Stimulated activated CD4-positive, alpha-beta T cell treated with anti-CD3 and anti-CD28 coated beads, TNF-alpha, amount 100 ng/mL, for 1 hour (primary cell): ENCODE measurements around the gene GMPR.

Experiments used
- DNase-seq, 3 donors: peaks; one replicate each; pipeline ENCODE4 v3.0.0-alpha.2; 2020; ENCODE audit warnings: low read depth in 3 of 3, low spot score in 1 of 3

GMPR gene

GRCh38 chr6:16324606-16325225 lies 86.3 kb downstream of the GMPR start:
- DNase-seq: no peak

GRCh38 chr6:16326531-16326930 lies 88.1 kb downstream of the GMPR start:
- no peak for DNase-seq

GRCh38 chr6:16326971-16327776 lies 88.8 kb downstream of the GMPR start:
- no peak for DNase-seq

GRCh38 chr6:16327777-16328325 lies 89.5 kb downstream of the GMPR start:
- DNase-seq: no peak

GRCh38 chr6:16329233-16329632 lies 90.8 kb downstream of the GMPR start:
- no peak for DNase-seq

- peak; percentile 18 to 53 (median 30) for DNase-seq
Measured at GRCh38 chr6:16331384-16332174, 93.2 kb downstream of the GMPR start.

- peak; percentile 60 to 66 (median 65) for DNase-seq
Measured at GRCh38 chr6:16332175-16332542, 93.8 kb downstream of the GMPR start.

- DNase-seq: no peak
Measured at GRCh38 chr6:16333580-16333979, 95.2 kb downstream of the GMPR start.

GRCh38 chr6:16334671-16335070 lies 96.3 kb downstream of the GMPR start:
- DNase-seq: no peak

- DNase-seq: no peak
Measured at GRCh38 chr6:16335176-16335575, 96.8 kb downstream of the GMPR start.

- DNase-seq: no peak
Measured at GRCh38 chr6:16336056-16336818, 97.8 kb downstream of the GMPR start.

GRCh38 chr6:16336911-16337294 lies 98.5 kb downstream of the GMPR start:
- DNase-seq: no peak

GRCh38 chr6:16337295-16337975 lies 99.0 kb downstream of the GMPR start:
- DNase-seq: no peak

- no peak for DNase-seq
Measured at GRCh38 chr6:16338577-16339264, 100.3 kb downstream of the GMPR start.

GRCh38 chr6:16339265-16339587 lies 100.8 kb downstream of the GMPR start:
- no peak for DNase-seq

- no peak for DNase-seq
Measured at GRCh38 chr6:16343593-16343992, 105.2 kb downstream of the GMPR start.

- DNase-seq: no peak
Measured at GRCh38 chr6:16344756-16345155, 106.4 kb downstream of the GMPR start.
